Prostate gland (tissue), 1 donor: ENCODE measurements around the gene GABARAP.

ENCODE experiments used
- POLR2A ChIP-seq: fragments of 450-650 bp; IDR thresholded peaks from one replicate; pipeline ENCODE4 v1.6.1; 2016; ENCODE audit warnings: antibody characterized with exemption, mild to moderate bottlenecking
- POLR2AphosphoS5 ChIP-seq: sonication (generic); formaldehyde crosslinking; IDR thresholded peaks from one replicate; pipeline ENCODE4 v1.6.1; 2017; ENCODE audit warnings: antibody characterized with exemption

DNA sequence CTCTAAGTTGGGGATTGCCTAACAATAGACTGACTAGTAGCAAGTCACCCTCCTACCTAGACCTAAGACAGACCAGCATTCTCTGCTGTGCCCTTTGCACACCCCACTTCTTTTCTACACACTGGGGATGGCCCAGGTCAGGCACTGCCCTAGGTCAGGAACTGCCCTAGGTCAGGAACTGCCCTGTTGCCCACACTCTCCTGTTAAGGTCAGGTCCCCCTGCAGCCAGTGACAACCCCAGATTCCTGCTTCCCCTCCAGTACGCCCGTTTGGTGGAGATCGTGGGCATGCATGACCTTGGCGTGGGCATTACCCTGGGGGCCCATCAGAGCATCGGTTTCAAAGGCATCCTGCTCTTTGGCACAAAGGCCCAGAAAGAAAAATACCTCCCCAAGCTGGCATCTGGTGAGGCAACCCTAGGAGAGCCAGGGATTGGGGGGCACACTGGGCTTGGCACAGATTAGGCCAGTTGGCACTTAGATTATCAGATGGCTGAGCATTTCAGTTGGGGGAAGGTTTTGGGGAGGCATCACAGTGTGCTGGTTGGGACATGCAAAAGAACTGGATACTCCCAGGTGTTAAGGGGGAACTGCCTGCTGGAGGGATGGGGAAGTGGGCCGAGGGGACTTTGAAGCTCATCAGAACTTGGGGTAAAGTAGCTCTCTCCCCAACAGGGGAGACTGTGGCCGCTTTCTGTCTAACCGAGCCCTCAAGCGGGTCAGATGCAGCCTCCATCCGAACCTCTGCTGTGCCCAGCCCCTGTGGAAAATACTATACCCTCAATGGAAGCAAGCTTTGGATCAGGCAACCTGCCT lies 20.8 kb downstream of the GABARAP start:
- TF ChIP-seq POLR2AphosphoS5 (no peak), POLR2A (no peak)
